HCT116 (cell line): ENCODE results near the gene ZNF536.

ENCODE experiments used
- CTCF ChIP-seq, 3 experiments: fragments of 200-600 bp in 1 of 3; sonication (generic) in 1 of 3; IDR thresholded peaks in 2 of 3; conservative IDR thresholded peaks in 1 of 3; 2 replicates each; pipeline ENCODE4 v1.5.1; 2012 to 2017; ENCODE audit warnings: low read depth in 2 of 3, low read length in 2 of 3, antibody characterized with exemption in 1 of 3, borderline replicate concordance in 1 of 3, control low read depth in 1 of 3, mild to moderate bottlenecking in 1 of 3, mixed read lengths in 1 of 3, mixed run types in 1 of 3, moderate library complexity in 1 of 3; ENCODE audit not compliant: insufficient read depth in 1 of 3
- ELF1 ChIP-seq: IDR thresholded peaks from 2 replicates; pipeline ENCODE4 v1.6.1; 2012; ENCODE audit warnings: low read depth, borderline replicate concordance
- POLR2A ChIP-seq: IDR thresholded peaks from 2 replicates; pipeline ENCODE4 v1.7.0; 2011; ENCODE audit warnings: borderline replicate concordance; ENCODE audit not compliant: insufficient read depth, insufficient read length; ENCODE audit errors: extremely low read depth

- TF ChIP-seq POLR2A (no peak), CTCF (IDR thresholded peaks at IDR 0.05 in 2 of 3, conservative IDR thresholded peaks at IDR 0.05 in 1 of 3; ENCODE audit: borderline replicate concordance in 1 of 3, insufficient read depth in 1 of 3, low read depth in 2 of 3, low read length in 2 of 3) (no peak), ELF1 (no peak)
These were observed 9.2 kb downstream of the ZNF536 start for GRCh38 chr19:30381366-30381765.
